ENCODE results near the gene PLCH2.
"Not testable (repeated sequence)": the region's sequence is repeated elsewhere in the genome, so short reads cannot be mapped to it uniquely, and the experiment has no call there.

Gene PLCH2

DNA sequence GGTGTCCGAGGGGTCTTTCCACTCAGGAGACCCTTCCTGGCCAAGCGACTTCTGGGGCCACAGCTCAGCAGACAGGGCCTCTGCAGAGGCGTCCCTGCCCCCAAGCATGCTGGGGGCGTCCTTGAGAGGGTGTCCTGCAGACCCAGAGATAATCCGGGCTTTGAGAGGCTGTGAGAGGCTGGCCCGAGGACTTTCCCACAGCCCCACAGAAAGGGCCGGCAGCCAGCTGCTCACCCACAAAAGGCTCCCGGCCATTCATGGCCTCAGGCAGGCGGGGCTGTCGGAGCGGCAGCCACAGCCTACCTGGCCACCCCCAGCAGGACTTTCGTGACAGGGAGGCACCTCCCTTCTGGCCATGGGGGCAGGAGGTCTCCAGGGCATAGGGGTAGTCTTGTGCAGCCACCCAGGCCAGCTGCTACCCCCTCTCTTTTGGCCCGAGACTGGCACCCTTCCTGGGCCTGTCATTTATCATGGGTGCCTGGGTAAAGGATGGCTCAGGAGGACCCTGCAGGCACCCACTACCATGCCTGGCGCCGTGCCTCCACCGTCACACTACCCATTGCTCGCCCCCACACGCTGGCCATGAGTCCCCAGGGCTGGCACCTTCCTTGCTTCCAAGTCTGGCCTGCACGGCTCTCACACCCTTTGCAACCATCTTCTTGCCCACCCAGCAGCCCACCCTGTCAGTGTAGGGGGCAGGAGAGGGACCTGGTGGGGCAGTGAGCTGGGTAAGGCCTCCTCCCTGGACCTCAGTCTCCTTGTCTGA, 69.0 kb downstream of the PLCH2 start:
- DNase-seq (ENCODE audit: low spot score), result peak; percentile 49

DNA sequence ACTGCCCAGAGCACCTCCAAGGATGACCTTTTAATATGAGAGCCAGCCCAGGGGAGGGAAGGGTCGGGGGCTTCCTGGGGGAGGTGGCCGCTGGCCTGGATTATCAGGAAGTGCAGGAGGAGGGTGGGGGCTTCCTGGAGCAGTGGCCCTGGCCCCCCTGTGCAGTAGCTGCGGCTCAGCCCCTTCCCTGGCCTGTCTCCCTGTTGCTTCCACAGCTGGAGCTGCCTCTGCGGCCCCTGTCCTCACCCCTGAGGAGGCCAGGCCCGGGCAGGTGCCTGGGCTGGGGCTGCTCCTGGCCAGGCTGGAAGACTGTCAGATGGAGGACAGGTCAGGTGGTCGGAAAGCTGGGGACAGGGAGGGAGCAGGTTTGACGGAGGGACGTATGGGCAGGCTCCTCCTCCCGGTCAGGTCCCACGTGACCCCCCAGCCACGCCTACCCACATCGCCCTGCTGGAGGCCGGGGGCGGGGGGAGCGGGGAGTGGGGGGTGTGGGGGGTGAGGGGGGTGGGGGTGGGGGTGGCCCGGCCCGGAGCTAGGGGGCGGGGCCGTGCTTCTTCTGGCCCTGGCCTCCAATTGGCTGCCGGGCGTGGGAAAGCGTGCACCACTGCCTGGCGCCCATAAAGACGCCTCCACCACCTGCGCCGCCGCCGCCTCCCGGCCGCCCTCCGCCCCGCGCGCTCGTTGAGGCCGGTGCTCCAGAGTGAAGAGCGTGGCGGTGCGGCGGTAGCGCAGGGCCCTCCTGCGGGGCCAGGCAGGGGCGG, 69.8 kb downstream of the PLCH2 start:
- DNase-seq (ENCODE audit: low spot score), result peak; percentile 95

DNA sequence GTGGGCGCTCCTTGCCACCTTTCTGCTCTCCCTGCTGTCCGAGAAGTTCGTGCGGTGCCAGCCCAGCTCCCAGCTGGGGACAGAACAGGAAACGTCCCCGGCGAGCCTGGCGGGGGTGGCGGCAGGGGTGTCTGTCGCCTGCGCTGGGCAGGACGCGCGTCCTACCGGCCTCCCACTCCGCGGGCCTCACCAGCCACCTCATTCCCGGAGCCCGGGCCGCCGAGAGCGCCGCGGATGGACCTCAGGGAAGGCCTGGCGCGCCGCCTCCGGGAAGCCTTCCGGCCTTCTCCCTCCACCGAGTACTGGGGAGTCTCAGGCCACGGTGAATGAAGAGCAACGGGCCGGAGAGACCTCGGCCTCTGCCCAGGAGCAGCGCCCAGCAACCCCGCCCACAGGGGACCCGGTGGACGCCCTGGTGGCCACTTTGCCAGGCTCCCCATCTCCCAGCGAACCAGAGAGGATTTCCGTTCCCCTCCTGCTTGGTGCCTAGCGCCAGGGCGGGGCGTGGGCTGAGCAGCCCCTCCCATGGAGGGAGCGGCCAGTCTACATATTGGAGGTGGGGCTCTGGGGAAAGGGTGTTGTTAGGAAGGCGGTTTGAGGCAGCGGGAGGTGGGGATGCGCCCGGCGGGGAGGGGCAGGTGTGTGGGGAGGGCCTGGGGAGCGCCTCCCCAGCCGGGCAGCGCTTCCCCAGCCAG, 70.6 kb downstream of the PLCH2 start:
- DNase-seq (ENCODE audit: low spot score), result peak; percentile 95

DNA sequence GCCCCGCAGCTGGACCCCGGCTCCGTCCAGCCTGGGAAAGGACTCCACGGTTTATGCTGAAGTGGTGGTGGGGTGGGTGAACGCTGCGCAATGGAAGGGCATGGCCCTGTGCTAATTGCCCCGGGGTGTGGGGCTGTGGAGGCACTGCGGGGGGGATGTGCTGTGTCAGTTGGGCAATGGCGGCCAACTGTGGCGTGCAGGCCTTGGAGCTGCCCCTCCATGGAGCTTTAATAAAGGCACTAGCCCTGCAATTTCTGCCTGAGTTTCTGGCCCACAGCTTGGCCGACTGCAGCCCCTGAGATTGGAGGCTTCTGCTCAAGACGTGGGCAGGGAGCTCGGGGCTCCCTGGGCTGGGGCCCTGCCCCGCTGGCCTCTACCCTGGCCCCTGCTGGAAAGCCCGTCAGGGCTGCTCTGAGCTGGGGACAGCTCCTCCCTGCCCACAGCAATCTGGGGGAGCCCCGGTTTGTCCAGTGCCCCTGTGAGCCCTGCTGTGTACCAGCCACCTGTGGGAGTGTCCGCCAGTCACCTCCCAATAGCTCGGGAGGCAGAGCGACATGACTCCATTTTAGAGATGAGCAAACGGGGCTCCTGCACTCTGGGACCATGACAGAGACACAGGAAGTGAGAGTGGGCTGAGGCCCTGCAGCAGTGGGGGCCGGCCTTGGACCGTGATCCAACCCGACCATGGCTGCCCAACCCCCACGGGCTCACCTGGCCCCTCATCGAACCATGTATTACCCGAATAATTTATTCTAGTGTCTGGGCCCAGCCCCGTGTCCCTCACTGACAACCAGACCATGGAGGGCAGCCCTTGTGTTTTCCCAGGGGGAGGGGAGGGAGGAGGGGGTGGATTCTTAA, 71.3 kb downstream of the PLCH2 start:
- peak; percentile 49 for DNase-seq (ENCODE audit: low spot score)

DNA sequence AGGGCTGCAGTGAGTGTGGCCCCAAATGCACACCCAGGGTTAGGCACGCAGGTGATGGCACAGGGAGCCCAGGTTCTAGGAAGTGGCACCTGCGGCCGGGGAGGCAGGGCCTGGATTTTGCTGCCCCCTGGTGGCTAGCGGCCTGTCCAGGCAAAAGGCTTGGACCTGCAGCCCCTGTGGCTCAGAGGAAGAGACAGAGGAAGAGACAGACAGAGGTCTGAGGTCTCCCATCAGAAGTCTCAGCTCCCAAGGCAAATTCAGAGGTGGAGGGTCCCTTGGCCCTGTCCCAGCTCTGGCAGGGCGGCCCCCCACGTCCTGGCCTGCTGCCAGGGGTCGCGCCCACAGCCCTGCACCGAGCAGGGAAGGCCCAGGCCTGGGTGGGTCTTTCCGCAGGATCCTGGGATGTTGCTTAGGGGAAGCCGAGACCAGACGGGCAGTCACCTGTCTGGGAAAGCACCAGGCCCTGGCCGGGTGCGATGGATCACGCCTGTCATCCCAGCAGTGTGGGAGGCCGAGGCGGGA, 72.0 kb downstream of the PLCH2 start:
- peak; percentile 84 for DNase-seq (ENCODE audit: low spot score)

DNA sequence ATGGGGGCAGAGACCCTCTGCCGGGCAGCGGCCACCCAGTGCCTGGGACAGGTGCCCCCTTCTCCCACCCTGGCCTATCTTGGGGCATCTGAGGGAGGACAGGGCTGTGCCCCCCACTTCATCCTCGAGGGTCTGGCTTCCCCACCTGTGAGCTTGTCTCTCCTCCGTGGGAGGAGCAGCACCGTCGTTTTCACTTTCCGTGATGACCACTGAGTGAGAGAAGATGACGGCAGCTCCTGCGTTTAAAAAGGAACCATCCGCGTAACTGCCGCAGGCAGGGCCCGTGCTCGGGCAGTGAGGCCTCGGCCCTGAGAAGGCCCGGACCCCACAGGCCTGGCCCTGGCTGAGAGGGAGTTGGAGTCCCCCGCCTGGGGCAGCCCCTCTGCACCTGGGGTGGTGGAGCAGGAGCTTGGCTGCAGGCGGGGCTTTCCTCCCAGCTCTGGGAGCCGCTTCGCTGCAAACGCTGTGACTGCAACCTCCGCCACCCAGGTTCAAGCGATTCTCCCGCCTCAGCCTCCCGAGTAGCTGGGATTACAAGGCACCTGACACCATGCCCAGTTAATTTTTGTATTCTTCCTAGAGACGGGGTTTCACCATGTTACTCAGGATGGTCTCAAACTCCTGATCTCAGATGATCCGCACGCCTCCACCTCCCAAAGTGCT, 73.4 kb downstream of the PLCH2 start:
- DNase-seq (ENCODE audit: low spot score), result not testable (repeated sequence)

DNA sequence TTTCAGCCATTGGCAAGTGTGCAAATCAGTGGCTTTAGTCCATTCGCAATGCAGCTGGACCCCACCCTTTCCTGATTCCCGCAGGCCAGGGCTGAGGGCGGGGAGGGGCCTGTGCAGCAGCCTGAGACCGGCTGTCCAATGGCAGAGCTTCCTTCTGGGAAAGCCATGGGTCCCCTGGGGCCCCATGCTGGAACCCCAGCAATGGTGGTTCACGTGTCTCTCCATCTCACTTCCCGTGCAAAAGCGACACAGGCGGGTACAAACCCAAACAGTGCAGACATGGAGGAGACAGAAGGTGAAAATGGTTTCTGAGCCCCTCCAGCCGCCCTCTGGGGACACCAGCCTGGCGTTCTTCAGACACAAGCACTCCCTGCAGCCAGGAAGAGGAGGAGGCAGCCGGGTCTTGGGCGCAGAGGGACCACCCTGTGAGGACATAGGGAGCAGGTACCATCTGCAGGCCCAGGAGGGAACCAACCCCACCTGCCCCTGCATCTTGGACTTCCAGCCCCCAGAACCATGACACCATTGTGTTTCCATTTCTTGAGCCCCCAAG, 74.3 kb downstream of the PLCH2 start:
- DNase-seq (ENCODE audit: low spot score), result not testable (repeated sequence)

DNA sequence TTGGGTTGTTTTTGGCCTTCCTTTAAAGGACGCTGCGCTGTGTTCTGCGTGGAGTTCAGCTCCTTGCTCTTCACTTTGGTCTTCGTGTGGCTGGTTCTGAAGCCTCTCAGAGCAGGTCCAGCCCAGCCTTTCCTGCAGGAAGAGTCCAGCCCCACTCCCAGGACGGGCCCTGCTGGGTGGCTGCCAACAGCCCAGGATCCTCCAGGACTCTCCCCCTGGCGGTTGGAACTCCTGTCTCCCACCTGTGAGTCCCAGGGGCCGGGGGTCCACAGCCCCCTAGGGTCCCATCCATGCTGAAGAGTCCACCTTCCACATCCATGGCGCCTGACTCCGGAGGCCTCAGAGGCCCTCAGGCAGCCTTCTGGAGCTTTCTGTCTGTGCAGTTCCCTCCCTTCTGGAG, 75.5 kb downstream of the PLCH2 start:
- DNase-seq (ENCODE audit: low spot score), result not testable (repeated sequence)

DNA sequence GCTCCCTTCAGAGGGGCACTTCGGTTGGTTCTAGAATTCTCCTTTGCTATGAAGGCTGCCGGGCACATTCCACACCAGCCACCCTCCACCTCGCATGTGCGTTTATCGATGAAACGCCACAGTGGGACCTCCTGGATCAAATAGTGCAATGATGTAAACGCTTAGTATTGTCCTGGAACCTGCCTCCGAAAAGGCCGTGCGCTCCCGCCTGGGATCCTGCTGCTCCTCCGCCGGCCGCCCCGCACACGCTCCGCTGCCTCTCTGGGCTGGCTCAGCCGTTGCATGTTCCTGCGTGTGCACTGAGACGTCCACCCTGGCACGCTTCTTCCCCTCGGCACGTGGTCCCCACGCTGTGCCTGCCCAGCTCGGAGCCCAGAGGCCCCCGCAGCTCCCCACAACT, 76.1 kb downstream of the PLCH2 start:
- no peak for DNase-seq (ENCODE audit: low spot score)

DNA sequence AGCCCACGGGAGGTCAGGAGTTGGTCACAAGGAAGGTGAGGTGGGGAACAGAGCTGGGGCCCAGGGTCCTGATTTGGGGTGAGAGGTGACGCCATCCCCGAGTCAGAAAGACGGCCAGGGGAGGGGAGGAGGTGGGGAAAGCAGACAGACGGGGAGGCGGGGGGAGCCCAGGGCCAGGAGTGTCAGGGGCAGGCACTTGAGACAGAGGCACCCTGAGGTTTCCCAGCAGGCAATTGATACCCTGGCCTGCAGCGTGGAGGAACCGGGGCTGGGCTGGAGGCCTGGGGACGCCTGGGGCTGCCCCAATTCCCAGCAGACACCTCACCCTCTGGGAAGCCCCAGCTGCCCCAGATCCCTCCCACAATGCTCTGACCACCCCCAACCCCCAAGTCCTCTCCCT, 77.0 kb downstream of the PLCH2 start:
- not testable (repeated sequence) for DNase-seq (ENCODE audit: low spot score)

DNA sequence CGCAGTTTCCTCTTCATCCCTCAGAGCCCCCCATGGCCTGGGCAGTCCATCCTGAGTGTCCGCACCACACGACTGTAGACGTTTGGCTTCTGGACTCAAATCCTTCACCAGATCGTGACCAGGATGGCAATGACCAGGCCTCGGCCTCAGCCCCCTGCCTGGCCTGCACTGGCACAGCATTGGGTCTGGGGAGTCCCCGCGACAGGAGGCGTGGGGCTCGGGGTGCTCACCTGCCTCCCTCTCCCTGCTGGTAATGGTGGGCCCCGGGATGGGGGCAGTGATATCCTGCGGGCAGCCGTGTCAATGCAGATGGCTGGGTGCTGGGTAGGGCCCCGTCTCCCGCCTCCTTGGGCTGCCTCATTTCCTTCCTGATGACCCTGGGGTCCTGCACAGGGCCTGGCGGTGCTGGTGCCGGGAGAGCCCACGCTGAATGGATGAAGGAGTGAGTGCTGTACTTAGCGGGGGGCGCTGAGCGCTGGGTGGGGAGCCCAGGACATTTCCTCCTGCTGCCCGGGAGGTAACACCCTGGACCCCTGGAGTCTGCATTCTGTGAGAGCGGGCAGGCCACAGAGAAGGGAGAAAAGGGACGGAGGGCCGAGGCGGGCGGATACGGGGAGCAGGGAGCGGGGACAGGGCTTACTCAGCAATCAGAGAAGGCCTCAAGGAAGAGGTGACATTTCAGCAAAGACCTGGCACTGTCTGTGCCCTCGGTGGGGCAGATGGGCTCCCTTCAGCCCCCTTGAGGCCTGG, 78.0 kb downstream of the PLCH2 start:
- DNase-seq (ENCODE audit: low spot score), result no peak

DNA sequence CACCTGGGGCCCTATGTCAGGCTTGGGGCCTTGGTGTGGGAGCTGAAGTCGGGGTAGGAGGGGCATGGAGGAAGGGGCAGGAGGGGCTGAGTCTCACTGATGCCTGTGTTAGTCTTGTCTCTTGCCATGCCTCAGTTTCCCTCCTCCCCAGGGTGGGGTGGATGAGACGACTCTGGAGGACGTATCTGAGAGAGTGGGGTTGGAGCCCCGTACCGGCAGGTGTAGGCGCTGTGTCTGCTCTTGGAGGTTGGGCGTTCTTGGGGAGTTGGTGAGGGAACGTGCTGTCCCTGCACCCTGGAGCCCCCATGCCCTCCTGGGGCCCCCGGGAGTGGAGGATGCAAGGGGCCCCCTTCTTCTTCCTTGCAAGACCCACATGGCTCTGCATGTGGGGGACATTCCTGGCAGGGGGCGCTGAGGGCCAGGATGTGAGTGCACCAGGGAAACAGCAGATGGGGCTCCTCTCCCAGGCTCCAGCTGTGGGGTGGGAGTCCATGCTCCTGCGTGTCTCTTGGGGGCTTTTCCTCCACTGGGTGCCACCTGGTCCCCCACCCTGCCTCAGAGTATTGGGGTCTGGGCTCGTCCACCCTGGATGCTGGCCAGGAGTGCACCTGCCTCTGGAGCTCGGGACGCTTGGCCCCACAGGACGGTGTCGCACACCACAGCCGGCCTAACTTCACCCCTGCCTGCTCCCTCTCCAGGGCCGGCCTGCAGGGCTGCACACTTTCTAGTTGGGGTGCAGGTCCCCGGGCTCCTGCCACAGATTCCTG, 78.7 kb downstream of the PLCH2 start:
- DNase-seq (ENCODE audit: low spot score), result no peak
